HepG2 (cell line): ENCODE measurements around the gene ZDHHC24. TPM values are rescaled to one million over a fixed set of nuclear protein-coding genes. Genes with fewer than 3 reads are reported as not detected.

Experiments
- MEIS1 ChIP-seq: sonication (generic); formaldehyde crosslinking; IDR thresholded peaks from 2 replicates; pipeline ENCODE4 v1.9.0; 2021; ENCODE audit warnings: mild to moderate bottlenecking, missing genetic modification reagents, moderate library complexity, borderline replicate concordance
- MXD1 ChIP-seq: sonication (generic); formaldehyde crosslinking; IDR thresholded peaks from 2 replicates; pipeline ENCODE4 v1.4.0; 2020; ENCODE audit warnings: mild to moderate bottlenecking, missing genetic modification reagents
- MYC ChIP-seq: sonication (generic); formaldehyde crosslinking; IDR thresholded peaks from 2 replicates; pipeline ENCODE4 v1.9.0; 2021; ENCODE audit warnings: missing genetic modification reagents, borderline replicate concordance
- NKX3-1 ChIP-seq: sonication (generic); formaldehyde crosslinking; IDR thresholded peaks from 2 replicates; pipeline ENCODE4 v1.5.0; 2020; ENCODE audit warnings: missing genetic modification reagents
- NR0B2 ChIP-seq: sonication (generic); formaldehyde crosslinking; IDR thresholded peaks from 2 replicates; pipeline ENCODE4 v1.4.0; 2020; ENCODE audit warnings: mild to moderate bottlenecking, missing genetic modification reagents
- PAWR ChIP-seq: sonication (generic); formaldehyde crosslinking; IDR thresholded peaks from 2 replicates; pipeline ENCODE4 v1.4.0; 2020; ENCODE audit warnings: missing genetic modification reagents, mild to moderate bottlenecking, borderline replicate concordance
- RERE ChIP-seq: IDR thresholded peaks from 2 replicates; pipeline ENCODE4 v1.6.1; 2016; ENCODE audit warnings: low read depth, missing genetic modification reagents, missing compliant biosample characterization
- SP1 ChIP-seq, 2 experiments: fragments of 450-650 bp in 1 of 2; sonication (generic) in 1 of 2; formaldehyde crosslinking in 1 of 2; IDR thresholded peaks; 2 replicates each; pipeline versions ENCODE4 v1.4.0 to v1.6.1; 2016 to 2020; ENCODE audit warnings: missing genetic modification reagents in 1 of 2
- TAF1 ChIP-seq: sonication (generic); formaldehyde crosslinking; IDR thresholded peaks from 2 replicates; pipeline ENCODE4 v1.4.0; 2020; ENCODE audit warnings: missing genetic modification reagents
- TEAD3 ChIP-seq: optimal IDR thresholded peaks from 2 replicates; pipeline ENCODE3; 2016; ENCODE audit warnings: borderline replicate concordance
- UBTF ChIP-seq: sonication (generic); formaldehyde crosslinking; IDR thresholded peaks from 2 replicates; pipeline ENCODE4 v1.4.0; 2020; ENCODE audit warnings: mild to moderate bottlenecking, missing genetic modification reagents
- ZBTB38 ChIP-seq: sonication (generic); formaldehyde crosslinking; IDR thresholded peaks from 2 replicates; pipeline ENCODE4 v1.5.1; 2020; ENCODE audit warnings: mild to moderate bottlenecking, missing genetic modification reagents
- ZFAT ChIP-seq: sonication (generic); formaldehyde crosslinking; conservative IDR thresholded peaks from 2 replicates; pipeline ENCODE4 v1.8.1; 2023; ENCODE audit warnings: missing genetic modification reagents, inconsistent platforms
- ZFP36L1 ChIP-seq: sonication (generic); formaldehyde crosslinking; IDR thresholded peaks from 2 replicates; pipeline ENCODE4 v1.8.0; 2022; ENCODE audit warnings: mild to moderate bottlenecking, missing genetic modification reagents, moderate library complexity
- ZFP91 ChIP-seq: sonication (generic); formaldehyde crosslinking; IDR thresholded peaks from 2 replicates; pipeline ENCODE4 v1.9.0; 2022; ENCODE audit warnings: missing genetic modification reagents, mild to moderate bottlenecking, borderline replicate concordance
- ZKSCAN8 ChIP-seq: IDR thresholded peaks from 2 replicates; pipeline ENCODE4 v1.6.1; 2016; ENCODE audit warnings: borderline replicate concordance, missing genetic modification reagents, missing compliant biosample characterization
- ZNF256 ChIP-seq: sonication (generic); formaldehyde crosslinking; conservative IDR thresholded peaks from 2 replicates; pipeline ENCODE4 v1.4.0; 2020; ENCODE audit warnings: missing genetic modification reagents
- ZNF776 ChIP-seq: sonication (generic); formaldehyde crosslinking; IDR thresholded peaks from 2 replicates; pipeline ENCODE4 v1.4.0; 2020; ENCODE audit warnings: mild to moderate bottlenecking, missing genetic modification reagents
- polyA plus RNA-seq, 8 experiments: library from polyadenylated mRNA; depleted of rRNA in 3 of 8; stranded (reverse) in 7 of 8; unstranded in 1 of 8; fragments of >200 nt; fragmentation: Illumina TruSeq in 4 of 8; extraction: Trizol in 4 of 8; gene quantifications; 2 replicates each; pipeline versions ENCODE4 v1.2.1 to v1.2.3, GENCODE V29; 2011 to 2016; ENCODE audit warnings: low read depth in 4 of 8, missing spikeins in 1 of 8, mixed read lengths in 1 of 8; ENCODE audit not compliant: insufficient read depth in 1 of 8
- total RNA-seq, 5 experiments: library from RNA; depleted of rRNA; stranded (reverse); fragments of >200 nt; fragmentation: Illumina TruSeq; extraction: Trizol; gene quantifications; 2 replicates each; pipeline ENCODE4 v1.2.3, GENCODE V29; 2016; ENCODE audit warnings: low read depth in 1 of 5

The ZDHHC24 gene
- total and polyA plus RNA-seq, 2 of the 13 experiments (the other 11 are each of a cell fraction or from before 2014, with no cell fraction given), result 4.3 TPM

- TF ChIP-seq ZFP91 (peak; percentile 41; the same call in 1 of the 2 replicates), SP1 (IDR thresholded peaks at IDR 0.05) (no peak), SP1 (CRISPR knock-in tag; IDR thresholded peaks at IDR 0.05) (peak; percentile 67), RERE (CRISPR knock-in tag) (no peak), NKX3-1 (CRISPR knock-in tag) (0 out of 2 replicates have a peak, but pooled peaks have one; percentile 40), ZNF256 (CRISPR knock-in tag) (no peak), MYC (peak; percentile 79), TEAD3 (CRISPR knock-in tag) (peak; percentile 18), ZBTB38 (peak; percentile 43; the same call in 1 of the 2 replicates), NR0B2 (CRISPR knock-in tag) (peak; percentile 50; the same call in 1 of the 2 replicates), ZFP36L1 (peak; percentile 71; the same call in 1 of the 2 replicates), MXD1 (CRISPR knock-in tag) (peak; percentile 88), MEIS1 (CRISPR knock-in tag) (0 out of 2 replicates have a peak, but pooled peaks have one; percentile 28), ZNF776 (CRISPR knock-in tag) (peak; percentile 82; the same call in 1 of the 2 replicates), TAF1 (CRISPR knock-in tag) (peak; percentile 59), ZKSCAN8 (no peak), ZFAT (CRISPR knock-in tag) (no peak), UBTF (CRISPR knock-in tag) (peak; percentile 51; the same call in 1 of the 2 replicates), PAWR (CRISPR knock-in tag) (no peak)
Observed at GRCh38 chr11:66545701-66546367, at the start of gene ZDHHC24 (continued).
